CD4-positive, alpha-beta T cell (primary cell): Measurements from ENCODE around the gene LGALS8. TPM values are rescaled to one million over a fixed set of nuclear protein-coding genes. Genes with fewer than 3 reads are reported as not detected.
"Not testable (repeated sequence)": the region's sequence is repeated elsewhere in the genome, so short reads cannot be mapped to it uniquely, and the experiment has no call there.

ENCODE experiments used
- ATAC-seq: fragments of 200-7000 bp; cut with Tn5 transposase; one replicate; pipeline ENCODE4 v1.10.0; 2022; ENCODE audit warnings: mild to moderate bottlenecking; ENCODE audit not compliant: poor library complexity
- CTCF ChIA-PET: fragments of 350-600 bp; sonication (Branson Sonifier 250); formaldehyde crosslinking; loops from one replicate; lab custom pipeline; 2021; ENCODE audit warnings: antibody characterized with exemption, inconsistent platforms; lab: Charles Lee
- POLR2A ChIA-PET: fragments of 350-600 bp; sonication (Branson Sonifier 250); formaldehyde crosslinking; loops from one replicate; lab custom pipeline; 2021; ENCODE audit warnings: antibody characterized with exemption, inconsistent platforms; lab: Charles Lee
- DNase-seq, 14 experiments: peaks; one replicate each; pipeline ENCODE4 v3.0.0-alpha.2; 2013 to 2020; ENCODE audit warnings: mixed read lengths in 2 of 14
- H3K27ac ChIP-seq, 2 donors: one replicate each; pipeline versions ENCODE4 v1.5.1 to v1.7.0; 2013; ENCODE audit warnings: low read length in 2 of 2, low read depth in 1 of 2, mild to moderate bottlenecking in 1 of 2
- H3K27me3 ChIP-seq, 2 experiments: 1 replicate in 1 of 2; 2 replicates in 1 of 2; pipeline versions ENCODE4 v1.6.1 to v1.7.0; 2013; ENCODE audit warnings: low read length in 2 of 2, control low read depth in 1 of 2, mild to moderate bottlenecking in 1 of 2, moderate library complexity in 1 of 2; ENCODE audit not compliant: insufficient read depth in 2 of 2, control insufficient read depth in 1 of 2
- H3K36me3 ChIP-seq: one replicate; pipeline ENCODE4 v1.6.1; 2013; ENCODE audit warnings: low read length, control low read depth; ENCODE audit not compliant: insufficient read depth
- H3K4me1 ChIP-seq: one replicate; pipeline ENCODE4 v1.6.1; 2013; ENCODE audit warnings: low read length, control low read depth; ENCODE audit not compliant: insufficient read depth
- H3K4me3 ChIP-seq: one replicate; pipeline ENCODE4 v1.5.1; 2013; ENCODE audit warnings: mild to moderate bottlenecking, low read length, moderate library complexity
- H3K9me3 ChIP-seq, 2 experiments: 1 replicate in 1 of 2; 2 replicates in 1 of 2; pipeline versions ENCODE4 v1.6.1 to v1.7.0; 2013; ENCODE audit warnings: low read length in 2 of 2, mild to moderate bottlenecking in 2 of 2, control low read depth in 1 of 2, moderate library complexity in 1 of 2; ENCODE audit not compliant: control insufficient read depth in 1 of 2, insufficient read depth in 1 of 2
- H3K27ac Mint-ChIP-seq: one replicate; pipeline ENCODE4 v1.8.0; 2020; ENCODE audit warnings: mixed read lengths
- H3K27me3 Mint-ChIP-seq: one replicate; pipeline ENCODE4 v1.8.0; 2021; ENCODE audit warnings: mixed read lengths
- H3K36me3 Mint-ChIP-seq: one replicate; pipeline ENCODE4 v1.8.0; 2021; ENCODE audit warnings: low read depth, mixed read lengths
- H3K4me1 Mint-ChIP-seq: one replicate; pipeline ENCODE4 v1.8.0; 2021; ENCODE audit warnings: low read depth, mixed read lengths
- H3K4me3 Mint-ChIP-seq: one replicate; pipeline ENCODE4 v1.8.0; 2020; ENCODE audit warnings: mild to moderate bottlenecking, mixed read lengths
- H3K9me3 Mint-ChIP-seq: one replicate; pipeline ENCODE4 v1.8.0; 2020; ENCODE audit warnings: mixed read lengths
- CTCF ChIP-seq: fragments of 200-600 bp; IDR thresholded peaks from one replicate; pipeline ENCODE4 v1.8.0; 2022; ENCODE audit warnings: antibody characterized with exemption, mild to moderate bottlenecking
- intact Hi-C, 2 experiments: fragments of 100-400 bp; cut with DNase I in 1 of 2; cut with micrococcal nuclease in 1 of 2; formaldehyde crosslinking; loops; one replicate each; pipeline versions ENCODE4 v1.15.1 to v1.9.0; 2023 to 2025; cut with DNase I, micrococcal nuclease
- total RNA-seq, 174 experiments: library from RNA in 2 of 174; stranded (reverse) in 2 of 174; gene quantifications; one replicate each; pipeline ENCODE4 v1.2.3 and lab custom pipeline; 2021 to 2026

Gene LGALS8
- total RNA-seq, 2 experiments from 2014 or later = 138 to 144 TPM

- no peaks in the 10 kb centered on the region for H3K4me1 Mint-ChIP-seq
- Histone ChIP-seq H3K27ac (no peak overlapping the region), H3K27me3 (no peaks in the 10 kb centered on the region), H3K4me1 (no peaks in the 10 kb centered on the region), H3K36me3 (peaks cover 84% of the 10 kb centered on the region), H3K9me3 (no peaks in the 10 kb centered on the region), H3K4me3 (no peak overlapping the region)
- intact Hi-C loops = no loop called here
- no peak overlapping the region for H3K27ac Mint-ChIP-seq
- no peaks in the 10 kb centered on the region for H3K9me3 Mint-ChIP-seq
- H3K27me3 Mint-ChIP-seq = no peaks in the 10 kb centered on the region
- ATAC-seq = no peak
- no peak overlapping the region for H3K4me3 Mint-ChIP-seq
- peaks cover 94% of the 10 kb centered on the region for H3K36me3 Mint-ChIP-seq
- DNase-seq = no peak
- no peak for TF ChIP-seq CTCF
- ChIA-PET POLR2A (no interaction called here), CTCF (no interaction called here)
Observed at GRCh38 chr1:236575523-236575922, 51.7 kb downstream of the LGALS8 start.

- Mint-ChIP-seq H3K27ac (no peak overlapping the region), H3K27me3 (no peaks in the 10 kb centered on the region), H3K9me3 (no peaks in the 10 kb centered on the region), H3K4me1 (no peaks in the 10 kb centered on the region), H3K36me3 (peaks cover 91% of the 10 kb centered on the region), H3K4me3 (no peak overlapping the region)
- ChIA-PET POLR2A (no interaction called here), CTCF (no interaction called here)
- H3K27ac ChIP-seq = no peak overlapping the region
- no peak overlapping the region for H3K4me3 ChIP-seq
- TF ChIP-seq CTCF = no peak
- ATAC-seq (no peak), DNase-seq (no peak)
- H3K9me3 ChIP-seq = no peaks in the 10 kb centered on the region
- intact Hi-C loops = no loop called here
- peaks cover 81% of the 10 kb centered on the region for H3K36me3 ChIP-seq
- H3K27me3 ChIP-seq = no peaks in the 10 kb centered on the region
- no peaks in the 10 kb centered on the region for H3K4me1 ChIP-seq
Observed at GRCh38 chr1:236576004-236576403, 52.2 kb downstream of the LGALS8 start.

- CTCF ChIA-PET, DNase-seq, H3K27ac Mint-ChIP-seq, ATAC-seq, H3K9me3 ChIP-seq, H3K4me3 Mint-ChIP-seq, H3K27me3 ChIP-seq, intact Hi-C loops, H3K27me3 Mint-ChIP-seq, POLR2A ChIA-PET, H3K4me1 Mint-ChIP-seq, H3K4me1 ChIP-seq, H3K27ac ChIP-seq, H3K4me3 ChIP-seq, H3K9me3 Mint-ChIP-seq: not testable (repeated sequence)
- H3K36me3 ChIP-seq = peaks cover 81% of the 10 kb centered on the region
- peaks cover 91% of the 10 kb centered on the region for H3K36me3 Mint-ChIP-seq
Observed at GRCh38 chr1:236577041-236577440, 53.3 kb downstream of the LGALS8 start.

- H3K36me3 Mint-ChIP-seq = peaks cover 90% of the 10 kb centered on the region
- CTCF ChIA-PET = no interaction called here
Observed at GRCh38 chr1:236578661-236579060, 54.9 kb downstream of the LGALS8 start.

GRCh38 chr1:236580404-236580803 is 56.6 kb downstream of the LGALS8 start:
- H3K4me3 Mint-ChIP-seq, intact Hi-C loops, H3K27ac ChIP-seq, POLR2A ChIA-PET, H3K9me3 Mint-ChIP-seq, ATAC-seq, H3K27me3 ChIP-seq, H3K4me1 Mint-ChIP-seq, H3K27me3 Mint-ChIP-seq, H3K4me1 ChIP-seq, H3K9me3 ChIP-seq, H3K4me3 ChIP-seq, H3K27ac Mint-ChIP-seq, DNase-seq: not testable (repeated sequence)
- H3K36me3 Mint-ChIP-seq = peaks cover 92% of the 10 kb centered on the region
- H3K36me3 ChIP-seq = peaks cover 79% of the 10 kb centered on the region
- CTCF ChIA-PET = interaction anchor here (0.6 to 0.7 kb wide), 2 partner anchors 32 to 247 kb away, joined by 3 to 4 read pairs; no protein-coding TSS in a partner anchor

More at GRCh38 chr1:236578661-236579060, 54.9 kb downstream of the LGALS8 start:
- POLR2A ChIA-PET = interaction anchor here (0.6 kb wide), 1 partner anchor 15 kb away, joined by 3 read pairs; no protein-coding TSS in a partner anchor
- no peak overlapping the region for H3K4me3 Mint-ChIP-seq
- H3K4me1 Mint-ChIP-seq = no peaks in the 10 kb centered on the region
- H3K4me3 ChIP-seq = no peak overlapping the region
- no peaks in the 10 kb centered on the region for H3K4me1 ChIP-seq
- ATAC-seq (no peak), DNase-seq (no peak)
- no peaks in the 10 kb centered on the region for H3K9me3 Mint-ChIP-seq
- no peaks in the 10 kb centered on the region for H3K27me3 ChIP-seq
- no peak overlapping the region for H3K27ac Mint-ChIP-seq
- peaks cover 80% of the 10 kb centered on the region for H3K36me3 ChIP-seq
- no peak overlapping the region for H3K27ac ChIP-seq
- intact Hi-C loops = no loop called here
- TF ChIP-seq CTCF = no peak
- H3K9me3 ChIP-seq = no peaks in the 10 kb centered on the region
- H3K27me3 Mint-ChIP-seq = no peaks in the 10 kb centered on the region
